HepG2 (cell line): ENCODE measurements around the gene FAHD2A. TPM values are rescaled to one million over a fixed set of nuclear protein-coding genes. Genes with fewer than 3 reads are reported as not detected.

Experiments
- DRAP1 ChIP-seq: IDR thresholded peaks from 2 replicates; pipeline ENCODE4 v1.6.1; 2016; ENCODE audit warnings: missing genetic modification reagents, missing compliant biosample characterization
- E2F2 ChIP-seq: sonication (generic); formaldehyde crosslinking; IDR thresholded peaks from 2 replicates; pipeline ENCODE4 v1.4.0; 2020; ENCODE audit warnings: missing genetic modification reagents, borderline replicate concordance
- EZH2 ChIP-seq: conservative IDR thresholded peaks from 2 replicates; pipeline ENCODE4 v1.6.1; 2012; ENCODE audit warnings: mild to moderate bottlenecking, low read depth, low read length, moderate library complexity
- HNRNPUL1 ChIP-seq: fragments of 200-400 bp; formaldehyde crosslinking; IDR thresholded peaks from 2 replicates; pipeline ENCODE4 v1.6.1; 2017; ENCODE audit warnings: low read depth, mild to moderate bottlenecking, low read length, moderate library complexity
- HOXD1 ChIP-seq: sonication (generic); formaldehyde crosslinking; IDR thresholded peaks from 2 replicates; pipeline ENCODE4 v1.5.0; 2020; ENCODE audit warnings: missing genetic modification reagents
- KLF9 ChIP-seq: IDR thresholded peaks from 2 replicates; pipeline ENCODE4 v1.6.1; 2016; ENCODE audit warnings: low read depth
- MLX ChIP-seq: IDR thresholded peaks from 2 replicates; pipeline ENCODE4 v1.6.1; 2016
- MTA1 ChIP-seq: sonication (generic); formaldehyde crosslinking; IDR thresholded peaks from 2 replicates; pipeline ENCODE4 v1.4.0; 2020; ENCODE audit warnings: missing genetic modification reagents, mild to moderate bottlenecking, borderline replicate concordance
- MXD1 ChIP-seq: sonication (generic); formaldehyde crosslinking; IDR thresholded peaks from 2 replicates; pipeline ENCODE4 v1.4.0; 2020; ENCODE audit warnings: mild to moderate bottlenecking, missing genetic modification reagents
- NFE2L1 ChIP-seq: sonication (generic); formaldehyde crosslinking; IDR thresholded peaks from 2 replicates; pipeline ENCODE4 v1.4.0; 2020; ENCODE audit warnings: missing genetic modification reagents, mild to moderate bottlenecking, borderline replicate concordance
- NFRKB ChIP-seq: fragments of 450-650 bp; IDR thresholded peaks from 2 replicates; pipeline ENCODE4 v1.6.1; 2017
- NR2F2 ChIP-seq: IDR thresholded peaks from 2 replicates; pipeline ENCODE4 v1.6.1; 2012; ENCODE audit warnings: low read depth, inconsistent platforms, borderline replicate concordance
- RARA ChIP-seq: IDR thresholded peaks from 2 replicates; pipeline ENCODE4 v1.6.1; 2016; ENCODE audit warnings: missing genetic modification reagents, missing compliant biosample characterization
- SAFB2 ChIP-seq: sonication (generic); formaldehyde crosslinking; IDR thresholded peaks from 2 replicates; pipeline ENCODE4 v1.5.1; 2020; ENCODE audit warnings: missing genetic modification reagents, low read depth, mild to moderate bottlenecking, borderline replicate concordance
- TARDBP ChIP-seq: sonication (generic); formaldehyde crosslinking; IDR thresholded peaks from 2 replicates; pipeline ENCODE4 v1.8.0; 2022; ENCODE audit warnings: mild to moderate bottlenecking, missing genetic modification reagents
- TP53 ChIP-seq: sonication (generic); formaldehyde crosslinking; conservative IDR thresholded peaks from 2 replicates; pipeline ENCODE4 v1.4.0; 2020; ENCODE audit warnings: missing genetic modification reagents
- TSC22D2 ChIP-seq: sonication (generic); formaldehyde crosslinking; IDR thresholded peaks from 2 replicates; pipeline ENCODE4 v1.5.1; 2020; ENCODE audit warnings: missing genetic modification reagents, mild to moderate bottlenecking, borderline replicate concordance
- ZBTB21 ChIP-seq: sonication (generic); formaldehyde crosslinking; IDR thresholded peaks from 2 replicates; pipeline ENCODE4 v1.4.0; 2020; ENCODE audit warnings: missing genetic modification reagents
- ZNF180 ChIP-seq: sonication (generic); formaldehyde crosslinking; IDR thresholded peaks from 2 replicates; pipeline ENCODE4 v1.4.0; 2020; ENCODE audit warnings: low read depth, missing genetic modification reagents, borderline replicate concordance
- ZNF282 ChIP-seq: fragments of 450-650 bp; IDR thresholded peaks from 2 replicates; pipeline ENCODE4 v1.6.1; 2018; ENCODE audit not compliant: partially characterized antibody
- ZNF589 ChIP-seq: sonication (generic); formaldehyde crosslinking; conservative IDR thresholded peaks from 2 replicates; pipeline ENCODE4 v1.8.0; 2022; ENCODE audit warnings: mild to moderate bottlenecking, moderate library complexity, missing genetic modification reagents
- ZNF616 ChIP-seq: sonication (generic); formaldehyde crosslinking; IDR thresholded peaks from 2 replicates; pipeline ENCODE4 v1.5.0; 2020; ENCODE audit warnings: low read depth, mild to moderate bottlenecking, missing genetic modification reagents
- ZNF7 ChIP-seq: IDR thresholded peaks from 2 replicates; pipeline ENCODE4 v1.6.1; 2016; ENCODE audit warnings: missing biosample characterization, missing genetic modification reagents
- ZNF878 ChIP-seq: sonication (generic); formaldehyde crosslinking; IDR thresholded peaks from 2 replicates; pipeline ENCODE4 v1.8.1; 2023; ENCODE audit warnings: mild to moderate bottlenecking, missing genetic modification reagents, moderate library complexity
- polyA plus RNA-seq, 8 experiments: library from polyadenylated mRNA; depleted of rRNA in 3 of 8; stranded (reverse) in 7 of 8; unstranded in 1 of 8; fragments of >200 nt; fragmentation: Illumina TruSeq in 4 of 8; extraction: Trizol in 4 of 8; gene quantifications; 2 replicates each; pipeline versions ENCODE4 v1.2.1 to v1.2.3, GENCODE V29; 2011 to 2016; ENCODE audit warnings: low read depth in 4 of 8, missing spikeins in 1 of 8, mixed read lengths in 1 of 8; ENCODE audit not compliant: insufficient read depth in 1 of 8
- total RNA-seq, 5 experiments: library from RNA; depleted of rRNA; stranded (reverse); fragments of >200 nt; fragmentation: Illumina TruSeq; extraction: Trizol; gene quantifications; 2 replicates each; pipeline ENCODE4 v1.2.3, GENCODE V29; 2016; ENCODE audit warnings: low read depth in 1 of 5
- TF ChIP-seq, protein P1 (sequence below): sonication (generic); formaldehyde crosslinking; IDR thresholded peaks from 2 replicates; pipeline ENCODE4 v1.8.1; 2022; ENCODE audit warnings: mild to moderate bottlenecking, missing genetic modification reagents
- TF ChIP-seq, protein P2 (sequence below): IDR thresholded peaks from 2 replicates; pipeline ENCODE4 v1.6.1; 2016; ENCODE audit warnings: control low read depth

The FAHD2A gene
- total and polyA plus RNA-seq, 2 of the 13 experiments (the other 11 are each of a cell fraction or from before 2014, with no cell fraction given): 34.0 to 44.2 TPM

- TF ChIP-seq TP53 (CRISPR knock-in tag) (peak; percentile 59; the same call in 1 of the 2 replicates), NFRKB (no peak), TSC22D2 (0 out of 2 replicates have a peak, but pooled peaks have one; percentile 58), DRAP1 (CRISPR knock-in tag) (peak; percentile 90), KLF9 (CRISPR knock-in tag) (no peak; the same call in 1 of the 2 replicates), ZNF282 (no peak), EZH2 (no peak), ZNF589 (no peak), HNRNPUL1 (peak; percentile 53; the same call in 1 of the 2 replicates), HOXD1 (CRISPR knock-in tag) (peak; percentile 46; the same call in 1 of the 2 replicates), ZNF7 (CRISPR knock-in tag) (no peak), MLX (CRISPR knock-in tag) (no peak; the same call in none of the 2 replicates), RARA (CRISPR knock-in tag) (0 out of 2 replicates have a peak, but pooled peaks have one; percentile 38), SAFB2 (CRISPR knock-in tag) (no peak; the same call in 1 of the 2 replicates), ZNF616 (CRISPR knock-in tag) (no peak), MXD1 (peak; percentile 92), NR2F2 (peak; percentile 60; the same call in 1 of the 2 replicates), NFE2L1 (CRISPR knock-in tag) (0 out of 2 replicates have a peak, but pooled peaks have one; percentile 68), TARDBP (CRISPR knock-in tag) (peak; percentile 88), E2F2 (CRISPR knock-in tag) (no peak), ZBTB21 (CRISPR knock-in tag) (no peak), ZNF878 (CRISPR knock-in tag) (no peak), MTA1 (peak; percentile 98; the same call in 1 of the 2 replicates), ZNF180 (CRISPR knock-in tag) (no peak)
- TF ChIP-seq, protein P1, sequence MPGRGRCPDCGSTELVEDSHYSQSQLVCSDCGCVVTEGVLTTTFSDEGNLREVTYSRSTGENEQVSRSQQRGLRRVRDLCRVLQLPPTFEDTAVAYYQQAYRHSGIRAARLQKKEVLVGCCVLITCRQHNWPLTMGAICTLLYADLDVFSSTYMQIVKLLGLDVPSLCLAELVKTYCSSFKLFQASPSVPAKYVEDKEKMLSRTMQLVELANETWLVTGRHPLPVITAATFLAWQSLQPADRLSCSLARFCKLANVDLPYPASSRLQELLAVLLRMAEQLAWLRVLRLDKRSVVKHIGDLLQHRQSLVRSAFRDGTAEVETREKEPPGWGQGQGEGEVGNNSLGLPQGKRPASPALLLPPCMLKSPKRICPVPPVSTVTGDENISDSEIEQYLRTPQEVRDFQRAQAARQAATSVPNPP (CRISPR knock-in tag): peak; percentile 51; the same call in 1 of the 2 replicates
- TF ChIP-seq, protein P2, sequence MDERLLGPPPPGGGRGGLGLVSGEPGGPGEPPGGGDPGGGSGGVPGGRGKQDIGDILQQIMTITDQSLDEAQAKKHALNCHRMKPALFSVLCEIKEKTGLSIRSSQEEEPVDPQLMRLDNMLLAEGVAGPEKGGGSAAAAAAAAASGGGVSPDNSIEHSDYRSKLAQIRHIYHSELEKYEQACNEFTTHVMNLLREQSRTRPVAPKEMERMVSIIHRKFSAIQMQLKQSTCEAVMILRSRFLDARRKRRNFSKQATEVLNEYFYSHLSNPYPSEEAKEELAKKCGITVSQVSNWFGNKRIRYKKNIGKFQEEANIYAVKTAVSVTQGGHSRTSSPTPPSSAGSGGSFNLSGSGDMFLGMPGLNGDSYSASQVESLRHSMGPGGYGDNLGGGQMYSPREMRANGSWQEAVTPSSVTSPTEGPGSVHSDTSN (CRISPR knock-in tag): no peak
Observed at GRCh38 chr2:95402370-95403203, at the start of gene FAHD2A (continued).
